ENCODE results near the gene CDKN2B-AS1.

DNA sequence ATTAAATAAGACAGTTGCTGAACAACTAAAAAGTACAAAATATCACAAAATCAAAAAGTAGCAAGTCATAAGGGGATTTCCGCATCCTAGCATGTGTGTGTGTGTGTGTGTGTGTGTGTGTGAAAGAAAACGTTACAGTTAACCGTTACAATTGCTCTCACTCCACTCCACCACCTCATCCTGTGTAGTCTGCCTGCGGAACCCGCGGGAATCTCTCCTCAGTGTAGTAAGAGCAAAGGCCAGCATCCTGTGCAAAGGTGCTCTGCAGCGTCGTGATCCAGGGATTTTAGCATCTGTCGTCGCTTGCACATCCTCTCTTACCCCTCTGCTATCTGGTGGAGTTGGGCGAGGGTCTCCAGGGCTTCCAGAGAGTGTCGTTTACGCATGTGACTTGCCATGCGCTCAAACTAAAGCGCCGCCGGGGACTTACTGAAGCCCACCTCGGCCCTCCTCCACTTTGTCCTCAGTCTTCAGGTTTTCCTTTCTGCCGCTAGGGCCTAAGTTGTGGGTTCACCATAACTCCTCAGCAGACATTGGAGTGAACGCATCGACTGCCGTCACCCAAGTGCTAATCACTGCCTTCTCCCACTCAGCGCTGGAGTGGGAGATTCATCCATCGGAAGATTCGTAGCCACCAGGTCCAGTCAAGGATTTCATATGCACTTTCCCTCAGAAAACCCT, 10.6 kb downstream of the CDKN2B-AS1 start:
- no peak for TF ChIP-seq EZH2 (IDR thresholded peaks at IDR 0.05; ENCODE audit: insufficient read depth, poor library complexity, severe bottlenecking)
- TF ChIP-seq EZH2phosphoT487 (IDR thresholded peaks at IDR 0.05; ENCODE audit: insufficient read depth, low read depth), result no peak

Data from GM23248 (cell line).